ENCODE measurements around the gene FBLN1.

FBLN1 gene

DNA sequence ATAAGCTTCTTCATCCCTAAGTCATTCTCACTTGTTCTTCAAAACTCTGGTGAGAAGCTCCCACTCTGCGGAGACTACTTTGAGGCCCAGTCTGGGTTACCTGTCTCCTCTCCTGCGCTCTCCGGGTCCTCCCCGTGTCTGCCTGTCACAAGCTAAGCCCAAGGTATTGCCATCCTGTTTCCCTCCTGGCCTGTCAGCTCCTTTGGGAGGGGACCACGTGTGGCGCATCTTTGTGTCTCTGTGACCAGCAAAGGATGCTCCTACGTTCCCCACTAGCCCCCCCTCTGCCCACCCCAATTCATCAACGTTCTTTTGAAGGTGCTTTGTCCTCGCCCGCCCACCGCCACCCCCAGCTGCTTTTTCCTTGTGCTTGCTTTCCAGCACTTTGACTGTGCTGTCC is 31.8 kb upstream of the FBLN1 start:
- H3K27ac ChIP-seq: no peak overlapping the region
- TF ChIP-seq ZFX (IDR thresholded peaks at IDR 0.05): no peak
- TF ChIP-seq, protein P1, sequence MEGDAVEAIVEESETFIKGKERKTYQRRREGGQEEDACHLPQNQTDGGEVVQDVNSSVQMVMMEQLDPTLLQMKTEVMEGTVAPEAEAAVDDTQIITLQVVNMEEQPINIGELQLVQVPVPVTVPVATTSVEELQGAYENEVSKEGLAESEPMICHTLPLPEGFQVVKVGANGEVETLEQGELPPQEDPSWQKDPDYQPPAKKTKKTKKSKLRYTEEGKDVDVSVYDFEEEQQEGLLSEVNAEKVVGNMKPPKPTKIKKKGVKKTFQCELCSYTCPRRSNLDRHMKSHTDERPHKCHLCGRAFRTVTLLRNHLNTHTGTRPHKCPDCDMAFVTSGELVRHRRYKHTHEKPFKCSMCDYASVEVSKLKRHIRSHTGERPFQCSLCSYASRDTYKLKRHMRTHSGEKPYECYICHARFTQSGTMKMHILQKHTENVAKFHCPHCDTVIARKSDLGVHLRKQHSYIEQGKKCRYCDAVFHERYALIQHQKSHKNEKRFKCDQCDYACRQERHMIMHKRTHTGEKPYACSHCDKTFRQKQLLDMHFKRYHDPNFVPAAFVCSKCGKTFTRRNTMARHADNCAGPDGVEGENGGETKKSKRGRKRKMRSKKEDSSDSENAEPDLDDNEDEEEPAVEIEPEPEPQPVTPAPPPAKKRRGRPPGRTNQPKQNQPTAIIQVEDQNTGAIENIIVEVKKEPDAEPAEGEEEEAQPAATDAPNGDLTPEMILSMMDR (conservative IDR thresholded peaks at IDR 0.05): no peak

DNA sequence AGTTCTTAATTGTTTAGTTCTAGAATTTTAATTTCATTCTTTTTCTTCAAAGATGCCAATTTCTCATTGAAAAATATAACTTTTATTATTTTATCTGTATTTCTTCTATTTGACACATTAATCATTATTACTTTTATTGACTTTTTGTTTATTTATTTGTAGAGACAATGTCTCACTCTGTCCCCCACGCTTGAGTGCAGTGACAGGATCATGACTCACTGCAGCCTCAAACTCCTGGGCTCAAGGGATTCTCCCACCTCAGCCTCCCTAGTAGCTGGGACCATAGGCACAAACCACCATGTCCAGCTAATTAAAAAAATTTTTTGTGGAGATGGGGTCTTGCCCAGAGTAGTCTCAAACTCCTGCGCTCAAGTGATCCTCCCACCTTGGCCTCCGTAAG is 30.3 kb upstream of the FBLN1 start:
- no peak overlapping the region for H3K27ac ChIP-seq
- TF ChIP-seq, protein P1 (conservative IDR thresholded peaks at IDR 0.05): no peak
- no peak for TF ChIP-seq ZFX (IDR thresholded peaks at IDR 0.05)

DNA sequence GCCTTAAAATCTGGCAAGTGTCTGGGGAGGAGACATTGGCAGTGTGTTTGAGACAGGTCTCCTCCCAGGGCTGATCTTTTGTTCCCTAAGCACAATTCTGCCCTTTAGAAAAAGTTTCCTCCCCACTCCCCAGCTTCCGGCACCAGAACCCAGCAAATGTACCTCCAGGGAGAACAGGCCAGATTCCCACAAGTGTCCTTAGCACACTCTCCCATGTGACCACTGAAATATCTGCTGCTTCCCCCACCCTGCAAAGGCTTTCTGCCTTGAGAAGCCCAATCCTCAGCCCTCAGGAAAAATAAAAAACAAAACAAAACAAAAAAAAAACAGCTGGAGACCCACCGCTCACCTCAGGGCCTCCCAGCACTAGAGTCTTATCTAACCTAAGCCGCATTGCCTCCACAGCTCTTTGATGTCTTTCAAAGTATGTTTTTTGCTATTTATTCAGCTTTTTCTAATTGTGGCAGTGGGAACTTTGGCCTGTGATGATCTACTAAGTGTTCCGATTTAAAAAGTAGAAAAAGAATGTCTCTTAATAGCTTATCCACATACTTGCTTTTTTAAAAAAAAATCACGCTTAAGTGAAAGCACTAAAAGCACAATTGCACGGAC is 29.0 kb upstream of the FBLN1 start:
- no peak overlapping the region for H3K27ac ChIP-seq
- TF ChIP-seq ZFX (IDR thresholded peaks at IDR 0.05): no peak
- TF ChIP-seq, protein P1 (conservative IDR thresholded peaks at IDR 0.05): no peak

DNA sequence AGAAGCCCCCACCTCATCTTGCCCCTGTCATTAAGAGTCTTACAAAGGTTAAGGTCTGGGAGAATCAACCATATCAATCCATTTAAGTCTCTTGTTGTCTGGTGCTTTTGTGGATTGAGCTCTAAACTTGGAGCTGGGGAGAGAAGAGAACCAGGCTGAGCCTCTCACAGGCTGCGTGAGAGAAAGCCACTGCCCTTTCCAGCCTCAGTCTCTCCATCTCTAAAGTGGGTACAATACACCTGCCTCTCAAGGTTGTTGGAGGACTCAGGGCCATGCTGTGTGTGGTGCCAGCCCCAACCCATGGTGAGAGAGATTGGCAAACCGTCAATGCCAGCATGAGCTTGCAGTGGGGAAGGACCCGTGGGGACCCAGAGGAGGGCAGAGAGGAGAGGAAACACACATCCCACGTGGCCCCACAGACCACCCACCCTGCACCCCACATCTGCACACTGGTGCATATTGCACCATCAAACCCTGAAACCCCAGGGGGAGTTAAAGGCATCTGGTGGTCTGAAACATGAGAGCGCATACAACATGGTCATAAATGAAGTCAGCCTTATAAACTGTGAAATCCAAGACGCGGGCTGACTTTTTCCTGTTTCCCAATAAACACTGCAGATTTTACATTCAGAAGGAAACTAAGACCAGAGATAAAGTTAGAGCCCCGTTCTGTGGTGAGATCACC is 27.5 kb upstream of the FBLN1 start:
- TF ChIP-seq, protein P1 (conservative IDR thresholded peaks at IDR 0.05): no peak
- no peak for TF ChIP-seq ZFX (IDR thresholded peaks at IDR 0.05)
- H3K27ac ChIP-seq: no peak overlapping the region

DNA sequence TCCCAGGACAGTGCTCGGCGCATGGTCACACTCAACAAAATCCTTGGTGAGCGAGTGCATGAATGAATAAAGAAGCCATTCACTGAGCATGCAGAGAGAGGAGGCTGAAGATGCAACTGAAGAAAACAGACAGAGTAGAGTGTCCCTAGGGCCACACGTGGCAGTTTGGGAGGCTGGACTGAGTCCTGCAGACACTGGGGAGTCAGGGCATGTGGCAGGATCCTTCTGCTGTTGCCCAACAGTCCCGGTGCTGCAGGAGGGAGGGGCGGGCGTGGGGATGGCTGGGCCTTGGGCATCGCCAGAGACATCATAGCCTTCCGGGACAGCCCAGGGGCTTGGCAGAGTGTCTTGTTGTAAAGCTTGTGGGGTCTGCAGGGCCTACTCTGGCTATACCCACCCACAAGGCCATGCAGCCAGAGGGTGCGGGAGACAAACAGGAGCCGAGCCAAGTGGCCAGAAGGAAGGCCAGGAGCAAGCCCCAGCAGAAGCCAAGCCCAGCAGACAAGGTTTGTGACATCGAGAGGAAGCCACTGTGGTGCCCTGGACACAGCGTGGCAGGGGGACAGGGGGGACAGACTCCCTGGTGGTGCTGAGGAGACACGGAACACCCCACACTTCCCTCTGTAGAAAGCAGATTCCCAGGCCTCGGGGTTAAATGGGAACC is 26.7 kb upstream of the FBLN1 start:
- no peak overlapping the region for H3K27ac ChIP-seq
- TF ChIP-seq, protein P1 (conservative IDR thresholded peaks at IDR 0.05): no peak
- no peak for TF ChIP-seq ZFX (IDR thresholded peaks at IDR 0.05)

DNA sequence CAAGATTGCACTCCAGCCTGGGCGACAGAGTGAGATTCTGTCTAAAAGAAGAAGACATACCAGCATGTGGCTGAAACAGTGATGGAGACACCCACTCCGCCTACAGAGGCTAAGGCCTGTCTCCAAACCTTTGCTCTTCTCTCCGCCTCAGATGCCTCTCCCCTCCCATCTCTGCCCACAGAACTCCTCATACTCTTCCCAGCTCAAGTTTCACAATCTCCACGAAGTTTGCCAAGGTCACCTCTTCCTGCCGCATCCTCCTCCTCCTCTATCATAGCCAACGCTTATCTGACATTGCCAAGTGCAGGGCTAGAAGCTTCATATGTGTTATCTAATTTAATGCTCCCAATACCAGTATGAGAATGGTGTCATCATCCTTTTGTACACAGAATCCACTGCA is 25.9 kb upstream of the FBLN1 start:
- H3K27ac ChIP-seq: no peak overlapping the region
- TF ChIP-seq, protein P1 (conservative IDR thresholded peaks at IDR 0.05): no peak
- no peak for TF ChIP-seq ZFX (IDR thresholded peaks at IDR 0.05)

Measured in C4-2B (cell line).